Pancreas (tissue), 10 donors: Measurements from ENCODE around the gene IGFN1. TPM values are rescaled to one million over a fixed set of nuclear protein-coding genes. Genes with fewer than 3 reads are reported as not detected.
A peak's percentile ranks its signal among the peaks of the same experiment; 100 is the strongest.

ENCODE experiments used
- ATAC-seq, 4 donors: fragments of 200-7000 bp; cut with Tn5 transposase; one replicate each; pipeline versions ENCODE4 v1.8.0 to v1.9.1; 2020; ENCODE audit warnings: mild to moderate bottlenecking in 4 of 4, moderate library complexity in 4 of 4
- DNase-seq, 6 donors: peaks; one replicate each; pipeline ENCODE4 v3.0.0-alpha.2; 2020
- FAIRE-seq: peaks from 2 replicates; lab custom pipeline; 2012; peaks lifted over from hg19 to GRCh38; lab: Jason Lieb, UNC
- H3K27ac ChIP-seq, 4 donors: fragments of 200-600 bp; sonication (generic); 1 replicate in 3 of 4; 2 replicates in 1 of 4; pipeline versions ENCODE4 v1.5.0 to v1.8.0; 2020
- H3K27me3 ChIP-seq, 4 donors: fragments of 200-600 bp; one replicate each; pipeline ENCODE4 v1.8.0; 2021
- H3K36me3 ChIP-seq, 3 donors: fragments of 200-600 bp; sonication (generic) in 1 of 3; one replicate each; pipeline versions ENCODE4 v1.5.0 to v1.8.0; 2020 to 2021
- H3K4me1 ChIP-seq, 3 donors: fragments of 200-600 bp; one replicate each; pipeline ENCODE4 v1.8.0; 2021
- H3K4me3 ChIP-seq, 4 donors: fragments of 200-600 bp; sonication (generic) in 2 of 4; one replicate each; pipeline versions ENCODE4 v1.5.0 to v1.8.0; 2020 to 2021
- H3K9me3 ChIP-seq, 4 donors: fragments of 200-600 bp; one replicate each; pipeline ENCODE4 v1.8.0; 2021
- CTCF ChIP-seq, 4 donors: fragments of 200-600 bp; sonication (generic) in 3 of 4; IDR thresholded peaks; one replicate each; pipeline versions ENCODE4 v1.5.0 to v1.8.0; 2021; ENCODE audit warnings: antibody characterized with exemption in 4 of 4
- WGBS, 2 donors: extraction: QIAGEN DNeasy Blood & Tissue Kit; methylation state at CpG; one replicate each; pipeline ENCODE4 v1.1.7; 2013; 5-methylcytosine and 5-hydroxymethylcytosine counted together
- intact Hi-C, 3 donors: fragments of 100-400 bp; cut with DNase I; formaldehyde crosslinking; loops; one replicate each; pipeline versions ENCODE4 v1.11.1 to v1.14.2; 2022
- polyA plus RNA-seq, 2 donors: library from polyadenylated mRNA; stranded (reverse); fragments of 200-250 nt; gene quantifications; one replicate each; pipeline ENCODE4 v1.2.3, GENCODE V29; 2013
- total RNA-seq, 6 donors: library from RNA; stranded (reverse); fragmentation: NEBNext Ultra II Directional in 4 of 6; extraction: Animal tissue kit (Norgen Biotek cat#: 25700) in 4 of 6; gene quantifications; one replicate each; pipeline versions ENCODE4 v1.2.1 to v1.2.4, GENCODE V29; 2021 to 2023
- donor health status: healthy with polysubstance abuse.
- donor health status: DM: no; HTN: no; CAD: no; lungs with moderate emphysema.
- donor health status: DM: no; HTN: no; CAD: no.
- donor health status: control.
- donor health status: control.
- donor health status: Bipolar disorder and iron deficiency.
- donor health status: DM: yes; HTN: yes; CAD: no.
- donor health status: DM: no; HTN: no; CAD: no.
- donor health status: DM: no; HTN: no; CAD: no.
- donor health status: DM: yes; HTN: yes; CAD: no.

Gene IGFN1
- total and polyA plus RNA-seq, 8 donors: 4.1 to 48.4 (median 14.6) TPM

- no peaks in the 10 kb centered on the region for H3K4me1 ChIP-seq
- TF ChIP-seq CTCF (IDR thresholded peaks at IDR 0.05): no peak
- WGBS, 2 donors: 71 to 78% methylated on average over 6 of the region's 6 CpGs
Observed at GRCh38 chr1:201270616-201271390, 80.2 kb downstream of the IGFN1 start.

GRCh38 chr1:201272799-201273198, 82.2 kb downstream of the IGFN1 start:
- intact Hi-C loops: no loop called here
- Histone ChIP-seq H3K4me3 (no peak overlapping the region), H3K4me1 (no peaks in the 10 kb centered on the region), H3K27ac (no peak overlapping the region), H3K9me3 (no peaks in the 10 kb centered on the region), H3K27me3 (no peaks in the 10 kb centered on the region), H3K36me3 (no peaks in the 10 kb centered on the region)
- no peak for TF ChIP-seq CTCF (IDR thresholded peaks at IDR 0.05)
- no peak for ATAC-seq
- FAIRE-seq: no peak
- WGBS, 2 donors: 73 to 80% methylated on average over 10 of the region's 10 CpGs
- DNase-seq: no peak

More at GRCh38 chr1:201270616-201271390, 80.2 kb downstream of the IGFN1 start:
- FAIRE-seq: no peak
- Histone ChIP-seq H3K36me3 (no peaks in the 10 kb centered on the region), H3K4me3 (no peak overlapping the region), H3K27me3 (no peaks in the 10 kb centered on the region), H3K9me3 (no peaks in the 10 kb centered on the region), H3K27ac (no peak overlapping the region)
- no peak for ATAC-seq
- intact Hi-C loops: no loop called here
- DNase-seq: peak in 1 of 6 donors; percentile 34

- no peak overlapping the region for H3K27ac ChIP-seq
- no peaks in the 10 kb centered on the region for H3K9me3 ChIP-seq
- 89 to 92% methylated on average over 12 of the region's 12 CpGs for WGBS, 2 donors
- ATAC-seq: no peak
- no peaks in the 10 kb centered on the region for H3K36me3 ChIP-seq
- H3K27me3 ChIP-seq: no peaks in the 10 kb centered on the region
- no peak for DNase-seq
- no peak overlapping the region for H3K4me3 ChIP-seq
- intact Hi-C loops: no loop called here
- TF ChIP-seq CTCF (IDR thresholded peaks at IDR 0.05): no peak
- H3K4me1 ChIP-seq: no peaks in the 10 kb centered on the region
- no peak for FAIRE-seq
Observed at GRCh38 chr1:201274616-201275252, 84.1 kb downstream of the IGFN1 start.

- Histone ChIP-seq H3K27me3 (no peaks in the 10 kb centered on the region), H3K9me3 (no peaks in the 10 kb centered on the region), H3K27ac (no peak overlapping the region), H3K4me1 (no peaks in the 10 kb centered on the region), H3K4me3 (no peak overlapping the region), H3K36me3 (no peaks in the 10 kb centered on the region)
- no peak for FAIRE-seq
- 74 to 76% methylated on average over 15 of the region's 15 CpGs for WGBS, 2 donors
- ATAC-seq: peak in 3 of 4 donors; percentile 36 to 78 (median 73)
- intact Hi-C loops: no loop called here
- no peak for DNase-seq
- no peak for TF ChIP-seq CTCF (IDR thresholded peaks at IDR 0.05)
Observed at GRCh38 chr1:201275253-201275666, 84.6 kb downstream of the IGFN1 start.

GRCh38 chr1:201276891-201277290, 86.3 kb downstream of the IGFN1 start:
- no peak for TF ChIP-seq CTCF (IDR thresholded peaks at IDR 0.05)
- DNase-seq (no peak), ATAC-seq (no peak), FAIRE-seq (no peak)
- no peaks in the 10 kb centered on the region for H3K9me3 ChIP-seq
- no peaks in the 10 kb centered on the region for H3K27me3 ChIP-seq
- intact Hi-C loops: no loop called here
- no peaks in the 10 kb centered on the region for H3K36me3 ChIP-seq
- no peak overlapping the region for H3K4me3 ChIP-seq
- no peaks in the 10 kb centered on the region for H3K4me1 ChIP-seq
- no peak overlapping the region for H3K27ac ChIP-seq
- 75 to 91% methylated on average over 4 to 6 of the region's 6 CpGs for WGBS, 2 donors
